ENCODE data around the gene TAF1L. TPM values are rescaled to one million over a fixed set of nuclear protein-coding genes. Genes with fewer than 3 reads are reported as not detected.
A peak's percentile ranks its signal among the peaks of the same experiment; 100 is the strongest.

The TAF1L gene
- total RNA-seq, 2 donors from 2014 or later = not detected

DNA sequence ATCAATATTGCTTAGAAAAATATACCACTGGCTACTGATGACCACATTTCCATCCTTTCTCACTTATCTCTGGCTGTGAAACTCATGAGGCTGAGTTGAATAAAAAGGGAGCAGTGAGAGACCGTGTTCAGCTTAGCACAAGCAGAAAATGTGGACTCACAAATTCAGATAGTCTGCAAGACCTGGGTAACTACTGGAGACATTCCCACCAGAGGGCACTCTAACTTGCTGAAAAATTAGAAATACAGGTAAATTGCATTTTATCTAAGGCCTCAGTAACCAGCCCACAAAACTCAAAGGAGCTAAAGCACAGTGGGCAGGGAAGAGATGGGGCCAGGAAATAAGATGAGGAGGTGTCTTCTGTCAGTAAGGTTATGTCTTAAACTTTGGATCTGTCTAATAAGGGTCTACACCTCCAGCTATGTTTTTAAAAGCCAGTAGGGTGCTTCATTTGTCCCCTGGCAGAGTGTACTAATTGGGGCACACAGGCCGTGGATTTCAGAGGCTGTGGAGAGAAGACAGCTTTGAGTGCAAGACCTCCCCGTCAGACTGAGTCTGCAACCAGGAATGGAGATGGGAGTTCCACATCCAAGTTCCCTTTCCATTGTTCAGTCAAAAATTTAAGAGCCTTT lies 53.8 kb downstream of the TAF1L start:
- DNase-seq (peak; percentile 31 to 60 (median 42)), ATAC-seq (peak; percentile 45)
- WGBS, 2 donors = 18 to 20% methylated on average over 3 of the region's 3 CpGs
- Histone ChIP-seq H3K27me3 (no peaks in the 10 kb centered on the region), H3K27ac (no peak overlapping the region), H3K9me3 (no peaks in the 10 kb centered on the region), H3K36me3 (replicated peaks in 1 of 2; ENCODE audit: insufficient read depth in 1 of 2, low read depth in 2 of 2) (no peaks in the 10 kb centered on the region), H3K4me1 (no peaks in the 10 kb centered on the region), H3K4me3 (no peak overlapping the region)
- intact Hi-C loops (cut with DNase I) = loop anchor here (5.0 to 10.0 kb wide), 3 partner anchors 147 to 393 kb away; no protein-coding TSS in a partner anchor
- TF ChIP-seq, protein P1, sequence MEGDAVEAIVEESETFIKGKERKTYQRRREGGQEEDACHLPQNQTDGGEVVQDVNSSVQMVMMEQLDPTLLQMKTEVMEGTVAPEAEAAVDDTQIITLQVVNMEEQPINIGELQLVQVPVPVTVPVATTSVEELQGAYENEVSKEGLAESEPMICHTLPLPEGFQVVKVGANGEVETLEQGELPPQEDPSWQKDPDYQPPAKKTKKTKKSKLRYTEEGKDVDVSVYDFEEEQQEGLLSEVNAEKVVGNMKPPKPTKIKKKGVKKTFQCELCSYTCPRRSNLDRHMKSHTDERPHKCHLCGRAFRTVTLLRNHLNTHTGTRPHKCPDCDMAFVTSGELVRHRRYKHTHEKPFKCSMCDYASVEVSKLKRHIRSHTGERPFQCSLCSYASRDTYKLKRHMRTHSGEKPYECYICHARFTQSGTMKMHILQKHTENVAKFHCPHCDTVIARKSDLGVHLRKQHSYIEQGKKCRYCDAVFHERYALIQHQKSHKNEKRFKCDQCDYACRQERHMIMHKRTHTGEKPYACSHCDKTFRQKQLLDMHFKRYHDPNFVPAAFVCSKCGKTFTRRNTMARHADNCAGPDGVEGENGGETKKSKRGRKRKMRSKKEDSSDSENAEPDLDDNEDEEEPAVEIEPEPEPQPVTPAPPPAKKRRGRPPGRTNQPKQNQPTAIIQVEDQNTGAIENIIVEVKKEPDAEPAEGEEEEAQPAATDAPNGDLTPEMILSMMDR (IDR thresholded peaks at IDR 0.05) = peak; percentile 46 to 53 (median 50)
- TF ChIP-seq POLR2A (IDR thresholded peaks at IDR 0.05) = no peak

DNA sequence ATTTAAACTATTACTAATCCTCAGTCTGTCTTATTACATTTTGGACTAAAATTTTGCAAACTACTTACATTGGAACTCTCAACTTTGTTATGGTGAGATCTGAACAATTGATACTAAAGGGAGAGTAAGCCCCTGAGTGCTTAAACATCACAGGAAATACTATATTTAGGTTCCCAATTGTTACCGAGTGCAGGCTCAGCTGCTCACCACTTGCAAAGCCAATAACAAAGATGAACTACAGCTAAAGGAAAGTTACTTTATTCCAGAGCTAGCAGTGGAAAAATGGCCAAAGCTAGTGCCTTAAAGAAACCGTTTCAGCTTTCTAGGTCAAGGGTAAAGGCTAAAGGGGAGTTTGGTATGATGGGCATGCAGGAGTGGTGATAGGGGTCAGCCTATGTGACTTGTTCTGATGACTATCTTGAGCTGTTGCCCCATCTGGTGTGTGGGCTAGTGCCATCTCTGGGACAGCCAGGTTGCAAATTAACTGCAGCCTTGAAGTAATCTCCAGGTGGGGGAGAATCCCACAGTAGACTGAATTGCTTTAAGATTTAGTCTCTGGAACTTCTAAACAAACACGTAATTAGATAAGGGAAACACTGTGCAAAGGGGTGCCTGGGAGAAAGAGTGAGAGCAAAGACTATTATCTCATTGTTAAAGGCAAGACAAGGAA lies 54.7 kb downstream of the TAF1L start:
- ATAC-seq (no peak), DNase-seq (no peak)
- Histone ChIP-seq H3K36me3 (replicated peaks in 1 of 2; ENCODE audit: insufficient read depth in 1 of 2, low read depth in 2 of 2) (no peaks in the 10 kb centered on the region), H3K27me3 (no peaks in the 10 kb centered on the region), H3K27ac (no peak overlapping the region), H3K4me3 (no peak overlapping the region), H3K9me3 (no peaks in the 10 kb centered on the region), H3K4me1 (no peaks in the 10 kb centered on the region)
- WGBS, 2 donors = 11 to 14% methylated on average over 3 of the region's 3 CpGs
- TF ChIP-seq POLR2A (IDR thresholded peaks at IDR 0.05) = no peak
- TF ChIP-seq, protein P1 (IDR thresholded peaks at IDR 0.05) = no peak
- intact Hi-C loops (cut with DNase I) = loop anchor here (5.0 to 10.0 kb wide), 3 partner anchors 146 to 394 kb away; no protein-coding TSS in a partner anchor

DNA sequence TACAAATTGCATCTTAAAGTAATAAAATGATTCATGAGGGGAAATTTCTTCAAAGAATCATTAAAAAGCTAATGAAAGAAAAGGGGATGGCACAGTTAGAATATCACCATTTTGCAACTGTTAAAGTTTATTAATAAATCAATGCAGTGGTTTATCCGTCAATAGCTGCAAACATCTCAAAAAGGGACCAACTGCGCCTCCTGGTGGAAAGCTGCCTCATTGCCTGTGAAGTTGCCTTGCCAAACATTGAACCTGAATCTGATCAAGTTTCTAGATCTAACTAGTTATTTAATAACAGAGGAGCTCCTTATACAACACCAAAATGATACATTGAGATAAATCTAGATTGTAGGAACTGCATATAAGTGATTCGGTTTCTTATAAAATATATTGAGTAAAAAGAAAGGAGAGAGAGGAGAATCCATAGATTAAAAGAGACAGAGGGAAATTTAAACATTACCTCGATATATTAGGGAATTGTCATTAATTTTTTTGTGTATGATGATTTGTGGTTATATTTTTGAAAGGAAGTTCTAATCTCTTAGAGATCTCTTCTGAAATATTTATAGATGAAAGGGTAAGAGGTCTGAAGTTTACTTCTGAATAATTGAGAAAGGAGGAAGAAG lies 55.6 kb downstream of the TAF1L start:
- H3K9me3 ChIP-seq = no peaks in the 10 kb centered on the region
- no peak overlapping the region for H3K27ac ChIP-seq
- peak; percentile 67 to 82 (median 74) for DNase-seq
- WGBS, 2 donors = 10 to 14% methylated on average over 4 of the region's 4 CpGs
- TF ChIP-seq, protein P1 (IDR thresholded peaks at IDR 0.05) = peak; percentile 73 to 92 (median 78)
- TF ChIP-seq POLR2A (IDR thresholded peaks at IDR 0.05) = no peak
- H3K36me3 ChIP-seq (replicated peaks in 1 of 2; ENCODE audit: insufficient read depth in 1 of 2, low read depth in 2 of 2) = no peaks in the 10 kb centered on the region
- H3K4me3 ChIP-seq = no peak overlapping the region
- peak; percentile 58 for ATAC-seq
- H3K27me3 ChIP-seq = no peaks in the 10 kb centered on the region
- intact Hi-C loops (cut with DNase I) = loop anchor here (5.0 to 10.0 kb wide), 3 partner anchors 145 to 395 kb away; no protein-coding TSS in a partner anchor
- no peaks in the 10 kb centered on the region for H3K4me1 ChIP-seq

Other genes starting within 250 kb of the TAF1L start
- 1 to 10 TPM; 2.6 to 6.5 TPM for gene RIGI, start 109.5 kb downstream of the TAF1L start, total RNA-seq
- under 1 TPM in 1 of 2 donors, not detected in 1; 0.52 TPM for gene SMIM27, start 83.3 kb downstream of the TAF1L start, total RNA-seq
- gene TOPORS, start 83.1 kb downstream of the TAF1L start, total RNA-seq = 10 to 100 TPM in 1 of 2 donors, 1 to 10 TPM in 1; 9.9 to 12.2 TPM
- gene NDUFB6, start 62.5 kb downstream of the TAF1L start, total RNA-seq = 1 to 10 TPM; 6.9 to 7.5 TPM
- not detected for gene TMEM215, start 147.9 kb upstream of the TAF1L start, total RNA-seq